GM18499 (cell line): Measurements from ENCODE around the gene CRPPA.
"Not testable (repeated sequence)": the region's sequence is repeated elsewhere in the genome, so short reads cannot be mapped to it uniquely, and the experiment has no call there.

Experiments used
- ATAC-seq: cut with Tn5 transposase; IDR thresholded peaks from one replicate; pipeline ENCODE4 v1.9.1; 2021; ENCODE audit warnings: moderate number of reproducible peaks; ENCODE audit not compliant: insufficient read depth, unreplicated experiment

CRPPA gene

GRCh38 chr7:16399265-16399831 is 22.0 kb downstream of the CRPPA start:
- ATAC-seq = no peak

GRCh38 chr7:16398146-16399017 is 23.0 kb downstream of the CRPPA start:
- no peak for ATAC-seq

GRCh38 chr7:16397501-16398145 is 23.7 kb downstream of the CRPPA start:
- ATAC-seq = no peak

GRCh38 chr7:16396766-16397500 is 24.4 kb downstream of the CRPPA start:
- ATAC-seq = no peak

GRCh38 chr7:16395121-16395520 is 26.2 kb downstream of the CRPPA start:
- no peak for ATAC-seq

GRCh38 chr7:16393862-16394422 is 27.4 kb downstream of the CRPPA start:
- no peak for ATAC-seq

GRCh38 chr7:16392990-16393523 is 28.3 kb downstream of the CRPPA start:
- ATAC-seq = no peak

- not testable (repeated sequence) for ATAC-seq
Observed at GRCh38 chr7:16383786-16384185, 37.6 kb downstream of the CRPPA start.

- ATAC-seq = not testable (repeated sequence)
Observed at GRCh38 chr7:16383103-16383502, 38.2 kb downstream of the CRPPA start.
